ENCODE results near the gene LBP. TPM values are rescaled to one million over a fixed set of nuclear protein-coding genes. Genes with fewer than 3 reads are reported as not detected.

Gene LBP, protein sequence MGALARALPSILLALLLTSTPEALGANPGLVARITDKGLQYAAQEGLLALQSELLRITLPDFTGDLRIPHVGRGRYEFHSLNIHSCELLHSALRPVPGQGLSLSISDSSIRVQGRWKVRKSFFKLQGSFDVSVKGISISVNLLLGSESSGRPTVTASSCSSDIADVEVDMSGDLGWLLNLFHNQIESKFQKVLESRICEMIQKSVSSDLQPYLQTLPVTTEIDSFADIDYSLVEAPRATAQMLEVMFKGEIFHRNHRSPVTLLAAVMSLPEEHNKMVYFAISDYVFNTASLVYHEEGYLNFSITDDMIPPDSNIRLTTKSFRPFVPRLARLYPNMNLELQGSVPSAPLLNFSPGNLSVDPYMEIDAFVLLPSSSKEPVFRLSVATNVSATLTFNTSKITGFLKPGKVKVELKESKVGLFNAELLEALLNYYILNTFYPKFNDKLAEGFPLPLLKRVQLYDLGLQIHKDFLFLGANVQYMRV
- not detected in 2 replicates for total RNA-seq

DNA sequence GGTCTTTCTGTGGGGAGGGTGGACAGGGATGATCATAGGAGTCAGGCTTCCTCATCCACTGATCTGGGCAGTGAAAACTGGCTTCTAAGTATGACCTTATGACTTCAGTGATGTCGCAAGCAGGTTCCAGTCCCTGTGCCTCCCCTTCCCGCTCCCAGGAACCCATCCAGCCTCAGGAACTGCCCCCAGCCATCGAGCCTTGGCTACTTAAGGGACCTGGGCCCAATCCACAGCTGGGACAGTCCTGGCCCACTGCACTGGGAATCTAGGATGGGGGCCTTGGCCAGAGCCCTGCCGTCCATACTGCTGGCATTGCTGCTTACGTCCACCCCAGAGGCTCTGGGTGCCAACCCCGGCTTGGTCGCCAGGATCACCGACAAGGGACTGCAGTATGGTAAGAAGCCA is at the start of gene LBP:
Gene LBP, plus strand, starts transcription at position 236 of the 405 bp plus-strand sequence. Its CDS starts 35 bp downstream, at position 271.

DNA sequence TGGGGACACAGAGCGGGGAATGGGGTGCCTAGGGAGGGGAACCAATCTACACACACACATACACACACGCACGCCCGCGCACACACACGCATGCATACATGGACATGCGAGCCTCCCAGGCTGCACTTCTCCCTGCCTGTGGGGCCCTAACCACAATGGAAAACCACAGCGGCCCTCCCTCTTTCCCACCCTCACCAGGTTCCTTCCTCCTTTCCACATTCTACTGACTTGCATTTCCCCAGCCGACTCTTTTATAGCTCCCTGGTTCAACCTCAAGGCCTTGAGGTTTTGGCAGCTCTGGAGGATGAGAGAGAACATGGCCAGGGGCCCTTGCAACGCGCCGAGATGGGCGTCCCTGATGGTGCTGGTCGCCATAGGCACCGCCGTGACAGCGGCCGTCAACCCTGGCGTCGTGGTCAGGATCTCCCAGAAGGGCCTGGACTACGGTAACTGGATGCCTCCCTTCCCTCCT is 42.3 kb upstream of the LBP start, which contains the start of gene BPI:
Gene BPI, plus strand, starts transcription at position 249 of the 472 bp plus-strand sequence. Its CDS starts 68 bp downstream, at position 317.

Other genes starting within 250 kb of the LBP start
- gene TGM2, start 181.2 kb upstream of the LBP start, total RNA-seq, result 6.0 and 31.0 TPM in 2 replicates
- not detected in 2 replicates for gene KIAA1755, start 85.7 kb upstream of the LBP start, total RNA-seq
- gene BPI, start 42.3 kb upstream of the LBP start, total RNA-seq, result not detected in 2 replicates
- gene SNHG17, start 88.8 kb downstream of the LBP start, total RNA-seq, result 10.9 and 13.9 TPM in 2 replicates
- 14.7 and 19.1 TPM in 2 replicates for gene RALGAPB, start 126.4 kb downstream of the LBP start, total RNA-seq
- not detected in 2 replicates for gene ADIG, start 234.7 kb downstream of the LBP start, total RNA-seq

Data from hair follicular keratinocyte (primary cell).